NCI-H526 treated with DMSO at 0.1 percent for 48 hours (cell line): ENCODE results near the gene ADGRL1.

ENCODE experiments used
- DNase-seq: peaks from one replicate; lab custom pipeline; 2025; lab: John Stamatoyannopoulos, UW

Gene ADGRL1

DNA sequence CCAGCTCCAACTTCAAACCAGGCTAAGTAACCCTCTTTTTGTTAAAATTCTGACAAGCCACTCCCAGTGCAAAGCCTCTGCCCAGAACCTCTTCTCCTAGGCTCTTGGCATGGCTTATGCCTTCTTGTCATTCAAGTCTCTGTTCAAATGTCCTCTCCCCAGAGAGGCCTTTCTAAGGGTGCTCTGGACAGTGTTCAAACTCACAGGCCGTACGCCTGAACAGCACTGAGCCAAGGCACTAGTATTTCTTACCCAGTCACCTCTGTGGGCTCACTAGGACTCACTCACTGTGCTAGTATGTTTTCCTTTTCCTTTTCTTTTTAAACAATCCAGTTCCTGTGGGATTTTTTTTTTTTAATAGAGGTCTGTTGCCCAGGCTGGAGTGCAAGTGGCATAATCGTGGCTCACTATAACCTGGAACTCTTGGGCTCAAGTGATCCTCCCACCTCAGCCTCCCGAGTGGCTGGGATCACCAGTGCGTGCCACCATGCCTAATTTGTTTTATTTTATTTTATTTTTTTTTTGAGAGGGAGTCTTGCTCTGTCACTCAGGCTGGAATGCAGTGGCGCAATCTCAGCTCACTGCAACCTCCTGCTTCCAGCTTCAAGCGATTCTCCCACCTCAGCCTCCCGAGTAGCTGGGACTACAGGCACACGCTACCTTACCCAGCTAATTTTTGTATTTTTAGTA, 67.2 kb downstream of the ADGRL1 start:
- DNase-seq, result no peak

GRCh38 chr19:14136509-14137281, 69.3 kb downstream of the ADGRL1 start, which contains the start of gene ASF1B:
Gene ASF1B, minus strand, starts transcription at chr19:14136589. Its CDS starts 133 bp downstream, at chr19:14136456.
- DNase-seq, result peak; percentile 99

GRCh38 chr19:14135985-14136508, 69.9 kb downstream of the ADGRL1 start:
- DNase-seq, result no peak

GRCh38 chr19:14135355-14135754, 70.6 kb downstream of the ADGRL1 start:
- no peak for DNase-seq

DNA sequence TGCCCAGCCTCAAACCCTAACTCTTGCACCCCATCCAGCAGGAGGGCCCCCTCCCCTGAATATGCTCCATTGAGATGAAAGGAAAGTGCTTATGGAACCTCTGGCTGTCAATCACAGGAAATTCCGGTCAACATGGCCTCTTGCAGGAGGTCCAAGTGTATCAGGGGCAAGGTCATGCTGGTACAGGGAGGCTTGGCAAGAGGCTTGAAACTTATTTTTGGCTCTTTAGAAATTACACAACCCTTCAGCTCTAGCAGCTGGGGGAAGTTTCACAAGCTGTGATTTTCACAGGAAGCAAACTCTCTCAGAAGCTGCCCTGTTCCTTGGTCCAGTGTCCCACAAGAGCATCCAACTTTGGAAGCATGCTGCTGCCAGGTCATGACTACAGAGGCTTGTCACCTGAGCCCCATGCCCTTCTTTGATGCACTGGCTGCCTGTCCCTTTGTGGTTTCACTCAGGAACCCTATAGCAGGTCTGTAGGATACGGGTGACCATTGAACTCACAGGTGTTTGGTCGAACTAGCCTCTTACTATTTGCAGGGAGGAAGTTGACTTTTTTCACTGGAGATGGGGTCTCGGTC, 78.0 kb downstream of the ADGRL1 start:
- DNase-seq, result no peak

DNA sequence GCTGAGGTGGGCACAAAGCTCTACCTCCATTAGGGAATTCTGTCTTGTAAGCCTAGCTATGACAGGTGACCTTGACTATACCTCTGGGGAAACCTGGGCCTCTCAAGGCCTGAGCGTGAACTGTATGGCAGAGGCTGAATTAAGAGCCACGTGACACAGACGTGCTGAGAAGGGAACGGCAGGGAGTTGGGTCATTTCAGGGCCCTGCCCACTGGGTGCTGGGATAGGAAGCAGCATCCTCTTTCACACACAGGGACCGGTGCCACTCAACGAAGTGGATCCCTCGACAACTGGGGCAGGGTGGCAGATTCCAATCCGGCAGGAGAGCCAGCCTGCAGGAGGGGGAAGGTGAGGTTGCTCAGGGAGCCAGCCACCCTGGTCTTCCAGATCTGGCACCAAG, 78.8 kb downstream of the ADGRL1 start:
- DNase-seq, result no peak

DNA sequence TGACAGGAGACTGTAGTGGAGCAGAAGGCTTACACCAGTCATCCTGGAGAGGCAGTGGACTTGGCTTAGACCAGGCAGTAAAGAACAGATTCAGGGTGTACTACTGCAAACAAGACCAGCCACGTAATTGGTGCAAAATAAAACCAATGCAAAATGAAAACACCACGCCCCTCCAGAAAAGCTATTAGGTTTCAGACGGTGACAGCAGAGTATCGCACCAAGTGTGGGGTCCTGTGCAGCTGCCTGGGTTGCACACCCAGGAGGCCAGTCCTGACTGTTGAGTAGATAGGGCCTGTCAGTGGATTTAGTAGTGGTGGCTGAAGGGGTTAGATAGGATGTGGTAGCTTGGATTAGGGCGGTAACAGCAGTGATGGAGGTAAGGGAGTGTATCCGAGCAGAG, 83.0 kb downstream of the ADGRL1 start:
- DNase-seq, result no peak

GRCh38 chr19:14120497-14120780, 85.5 kb downstream of the ADGRL1 start:
- DNase-seq, result no peak

GRCh38 chr19:14119644-14120496, 86.1 kb downstream of the ADGRL1 start:
- DNase-seq, result no peak

GRCh38 chr19:14119146-14119545, 86.8 kb downstream of the ADGRL1 start:
- no peak for DNase-seq

DNA sequence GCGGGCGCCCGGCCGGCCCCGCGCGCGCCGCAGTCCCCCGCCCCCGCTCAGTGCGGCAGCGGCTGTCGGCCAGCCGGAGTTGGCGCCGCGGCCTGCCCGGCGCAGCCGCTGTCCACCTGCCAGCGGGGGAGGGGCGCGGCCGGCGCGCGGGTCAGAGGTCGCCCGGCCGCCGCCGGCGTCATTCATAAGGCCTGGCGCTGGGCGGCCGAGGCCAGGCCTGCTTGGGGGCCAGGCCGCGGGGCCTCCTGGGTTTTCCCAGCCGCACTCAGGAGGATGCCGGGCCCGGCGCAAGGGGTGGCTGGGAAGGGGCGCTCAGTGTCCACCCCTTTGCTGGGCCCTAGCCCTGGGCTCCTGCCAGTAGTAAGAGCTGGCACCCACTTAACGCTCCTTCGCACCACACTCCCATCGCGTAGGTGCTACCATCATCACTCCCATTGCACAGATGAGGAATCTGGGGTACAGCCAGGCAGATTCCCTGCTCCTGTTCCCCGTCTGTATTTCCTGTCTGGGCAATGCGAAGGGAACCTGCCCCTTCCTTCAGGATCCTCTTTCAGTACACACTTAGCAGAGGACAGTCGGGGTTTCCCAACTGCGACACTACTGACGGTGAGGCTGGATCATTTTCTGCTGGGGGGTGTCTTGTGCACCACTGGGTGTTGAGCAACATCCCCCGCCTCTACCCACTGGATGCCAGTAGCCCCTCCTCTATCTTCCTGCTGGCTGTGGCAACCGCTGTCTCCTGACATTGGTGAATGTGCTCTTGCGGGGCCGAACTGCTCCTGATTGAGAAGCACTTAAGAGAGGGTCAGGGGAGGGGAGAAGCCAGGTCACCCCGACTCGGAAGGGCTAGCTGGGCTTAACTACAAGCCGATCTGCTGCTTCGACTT, 87.6 kb downstream of the ADGRL1 start:
- DNase-seq, result no peak

- peak; percentile 90 for DNase-seq
Measured at GRCh38 chr19:14117668-14118164, 88.3 kb downstream of the ADGRL1 start, which contains the start of gene PRKACA. Gene PRKACA, minus strand, starts transcription at chr19:14117762. Its CDS starts 215 bp downstream, at chr19:14117547.

- no peak for DNase-seq
Measured at GRCh38 chr19:14116918-14117578, 88.9 kb downstream of the ADGRL1 start.

- DNase-seq, result no peak
Measured at GRCh38 chr19:14116525-14116917, 89.4 kb downstream of the ADGRL1 start.

GRCh38 chr19:14115756-14116155, 90.2 kb downstream of the ADGRL1 start:
- DNase-seq, result no peak

- DNase-seq, result no peak
Measured at GRCh38 chr19:14114854-14115253, 91.1 kb downstream of the ADGRL1 start.

GRCh38 chr19:14114439-14114838, 91.5 kb downstream of the ADGRL1 start:
- DNase-seq, result no peak

GRCh38 chr19:14113762-14114414, 92.1 kb downstream of the ADGRL1 start:
- no peak for DNase-seq

DNA sequence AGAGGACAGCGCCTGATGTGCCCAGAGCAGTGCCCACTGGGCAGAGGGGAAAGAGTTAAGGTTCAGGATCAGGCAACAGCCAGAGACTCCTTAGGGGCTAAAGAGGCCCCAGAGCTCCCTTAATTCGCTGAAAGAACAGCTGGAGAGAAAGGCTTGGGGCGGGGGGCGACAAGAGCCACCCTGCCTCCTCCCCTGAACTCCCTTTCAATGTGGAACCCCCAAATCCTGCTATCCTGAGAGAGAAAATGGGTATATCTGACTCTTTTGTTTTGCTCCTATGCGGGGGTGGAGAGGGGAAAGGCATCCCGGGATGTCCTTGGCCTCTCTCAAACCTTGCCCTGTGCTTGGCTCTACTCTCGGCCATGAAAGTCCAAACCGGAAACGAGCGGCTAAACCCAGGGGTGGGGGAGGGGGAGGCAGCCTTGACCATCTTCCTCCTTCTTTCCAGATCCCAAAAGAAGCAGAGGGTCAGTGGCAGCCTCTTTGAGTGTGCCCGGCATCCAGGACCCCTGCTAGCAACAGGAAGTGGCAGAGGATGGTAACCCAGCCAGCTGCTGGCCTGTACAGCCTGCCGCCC, 93.1 kb downstream of the ADGRL1 start:
- no peak for DNase-seq
